ENCODE results near the gene PLD1.
A peak's percentile ranks its signal among the peaks of the same experiment; 100 is the strongest.
"Not testable (repeated sequence)": the region's sequence is repeated elsewhere in the genome, so short reads cannot be mapped to it uniquely, and the experiment has no call there.

PLD1 gene

GRCh38 chr3:171817074-171817800 is 7.0 kb upstream of the PLD1 start:
- Histone ChIP-seq H3K36me3 (no peaks in the 10 kb centered on the region), H3K27ac (no peak overlapping the region), H3K9me3 (no peaks in the 10 kb centered on the region), H3K4me3 (no peak overlapping the region), H3K27me3 (no peaks in the 10 kb centered on the region), H3K4me1 (no peaks in the 10 kb centered on the region)
- intact Hi-C loops (cut with DNase I; ENCODE audit: low total_unique reads), result no loop called here
- TF ChIP-seq CTCF (IDR thresholded peaks at IDR 0.05), result no peak
- no peak for DNase-seq

- Histone ChIP-seq H3K4me3 (no peak overlapping the region), H3K27me3 (no peaks in the 10 kb centered on the region), H3K9me3 (no peaks in the 10 kb centered on the region), H3K4me1 (peaks cover 0 to 12% (median 5%) of the 10 kb centered on the region in 4 donors), H3K27ac (no peak overlapping the region), H3K36me3 (no peaks in the 10 kb centered on the region)
- intact Hi-C loops (cut with DNase I; ENCODE audit: low total_unique reads), result no loop called here
- no peak for TF ChIP-seq CTCF (IDR thresholded peaks at IDR 0.05)
- no peak for DNase-seq
Measured at GRCh38 chr3:171815973-171816595, 5.8 kb upstream of the PLD1 start.

- DNase-seq; H3K9me3 ChIP-seq; H3K4me3 ChIP-seq; intact Hi-C loops (cut with DNase I; ENCODE audit: low total_unique reads); H3K27ac ChIP-seq; H3K27me3 ChIP-seq; H3K36me3 ChIP-seq: not testable (repeated sequence)
- H3K4me1 ChIP-seq, result peaks cover 0 to 18% (median 9%) of the 10 kb centered on the region in 4 donors
Measured at GRCh38 chr3:171814662-171815061, 4.4 kb upstream of the PLD1 start.

GRCh38 chr3:171813897-171814460 is 3.7 kb upstream of the PLD1 start:
- Histone ChIP-seq H3K27me3 (no peaks in the 10 kb centered on the region), H3K4me1 (peaks cover 0 to 25% (median 14%) of the 10 kb centered on the region in 4 donors), H3K4me3 (no peak overlapping the region), H3K27ac (no peak overlapping the region), H3K36me3 (no peaks in the 10 kb centered on the region), H3K9me3 (no peaks in the 10 kb centered on the region)
- DNase-seq, result peak in 1 of 2 donors; percentile 68
- no peak for TF ChIP-seq CTCF (IDR thresholded peaks at IDR 0.05)
- intact Hi-C loops (cut with DNase I; ENCODE audit: low total_unique reads), result no loop called here

GRCh38 chr3:171813278-171813896 is 3.1 kb upstream of the PLD1 start:
- DNase-seq, result no peak
- H3K9me3 ChIP-seq, result no peaks in the 10 kb centered on the region
- H3K27ac ChIP-seq, result no peak overlapping the region
- intact Hi-C loops (cut with DNase I; ENCODE audit: low total_unique reads), result no loop called here
- no peak for TF ChIP-seq CTCF (IDR thresholded peaks at IDR 0.05)
- H3K4me3 ChIP-seq, result no peak overlapping the region
- H3K27me3 ChIP-seq, result no peaks in the 10 kb centered on the region
- H3K4me1 ChIP-seq, result peaks cover 0 to 28% (median 15%) of the 10 kb centered on the region in 4 donors
- no peaks in the 10 kb centered on the region for H3K36me3 ChIP-seq

- DNase-seq, result no peak
- H3K4me1 ChIP-seq, result peaks cover 0 to 28% (median 15%) of the 10 kb centered on the region in 4 donors
- intact Hi-C loops (cut with DNase I; ENCODE audit: low total_unique reads), result no loop called here
- H3K4me3 ChIP-seq, result no peak overlapping the region
- H3K36me3 ChIP-seq, result no peaks in the 10 kb centered on the region
- no peak for TF ChIP-seq CTCF (IDR thresholded peaks at IDR 0.05)
- no peaks in the 10 kb centered on the region for H3K27me3 ChIP-seq
- H3K27ac ChIP-seq, result no peak overlapping the region
- H3K9me3 ChIP-seq, result no peaks in the 10 kb centered on the region
Measured at GRCh38 chr3:171812811-171813210, 2.5 kb upstream of the PLD1 start.

Measured in tibial artery (tissue), 4 donors.